Tibial nerve (tissue), 3 donors: ENCODE results near the gene OCEL1.

Experiments used
- POLR2A ChIP-seq, 2 donors: fragments of 450-650 bp; IDR thresholded peaks; one replicate each; pipeline ENCODE4 v1.6.1; 2017; ENCODE audit warnings: antibody characterized with exemption in 2 of 2, mild to moderate bottlenecking in 2 of 2, moderate library complexity in 2 of 2
- TF ChIP-seq, protein P1 (sequence below), 5 experiments: fragments of 200-600 bp in 3 of 5; fragments of 450-650 bp in 2 of 5; sonication (generic) in 3 of 5; IDR thresholded peaks; one replicate each; pipeline ENCODE4 v1.5.1; 2016 to 2019; ENCODE audit warnings: antibody characterized with exemption in 5 of 5, mild to moderate bottlenecking in 3 of 5, moderate library complexity in 2 of 5

DNA sequence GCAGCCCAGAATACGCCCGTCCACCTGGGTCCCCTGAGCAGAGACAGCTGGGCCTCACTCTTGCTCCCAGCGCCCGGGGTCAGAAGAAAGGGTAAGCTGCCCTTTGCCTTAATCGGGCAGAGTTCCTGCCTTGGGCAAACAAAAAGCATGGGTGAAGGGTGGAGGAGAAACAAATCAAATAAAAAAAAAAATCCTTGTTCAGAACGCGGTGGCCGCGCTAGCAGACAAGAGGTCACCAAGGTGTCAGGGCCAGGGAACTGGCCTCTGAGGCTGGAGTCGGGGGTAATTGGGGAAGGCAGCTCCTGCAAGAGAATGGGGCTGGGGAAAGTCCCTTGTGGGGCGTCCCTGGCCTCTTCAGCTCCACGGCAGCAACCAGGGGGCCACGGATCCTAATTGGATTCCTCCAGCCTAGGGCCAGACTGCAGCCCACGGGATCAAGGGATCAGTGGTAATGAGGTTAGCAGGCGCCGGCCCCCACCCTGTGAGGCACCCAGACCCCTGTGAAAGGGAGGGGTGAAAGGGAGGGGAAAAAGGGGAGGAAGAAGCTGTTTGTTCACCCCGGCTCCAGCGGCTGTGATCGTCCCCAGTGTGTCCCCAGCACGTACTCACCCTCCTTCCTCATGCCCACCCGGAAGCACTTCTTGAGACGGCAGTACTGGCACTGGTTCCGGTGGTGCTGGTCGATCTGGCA, 14.2 kb downstream of the OCEL1 start:
- TF ChIP-seq POLR2A (IDR thresholded peaks at IDR 0.05), result no peak
- TF ChIP-seq, protein P1, sequence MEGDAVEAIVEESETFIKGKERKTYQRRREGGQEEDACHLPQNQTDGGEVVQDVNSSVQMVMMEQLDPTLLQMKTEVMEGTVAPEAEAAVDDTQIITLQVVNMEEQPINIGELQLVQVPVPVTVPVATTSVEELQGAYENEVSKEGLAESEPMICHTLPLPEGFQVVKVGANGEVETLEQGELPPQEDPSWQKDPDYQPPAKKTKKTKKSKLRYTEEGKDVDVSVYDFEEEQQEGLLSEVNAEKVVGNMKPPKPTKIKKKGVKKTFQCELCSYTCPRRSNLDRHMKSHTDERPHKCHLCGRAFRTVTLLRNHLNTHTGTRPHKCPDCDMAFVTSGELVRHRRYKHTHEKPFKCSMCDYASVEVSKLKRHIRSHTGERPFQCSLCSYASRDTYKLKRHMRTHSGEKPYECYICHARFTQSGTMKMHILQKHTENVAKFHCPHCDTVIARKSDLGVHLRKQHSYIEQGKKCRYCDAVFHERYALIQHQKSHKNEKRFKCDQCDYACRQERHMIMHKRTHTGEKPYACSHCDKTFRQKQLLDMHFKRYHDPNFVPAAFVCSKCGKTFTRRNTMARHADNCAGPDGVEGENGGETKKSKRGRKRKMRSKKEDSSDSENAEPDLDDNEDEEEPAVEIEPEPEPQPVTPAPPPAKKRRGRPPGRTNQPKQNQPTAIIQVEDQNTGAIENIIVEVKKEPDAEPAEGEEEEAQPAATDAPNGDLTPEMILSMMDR (IDR thresholded peaks at IDR 0.05), result no peak
